NCI-H2171 treated with DMSO at 0.1 percent for 48 hours (cell line): ENCODE data around the gene SUGP2.

ENCODE experiments used
- DNase-seq: peaks from one replicate; lab custom pipeline; 2025; lab: John Stamatoyannopoulos, UW

Gene SUGP2

DNA sequence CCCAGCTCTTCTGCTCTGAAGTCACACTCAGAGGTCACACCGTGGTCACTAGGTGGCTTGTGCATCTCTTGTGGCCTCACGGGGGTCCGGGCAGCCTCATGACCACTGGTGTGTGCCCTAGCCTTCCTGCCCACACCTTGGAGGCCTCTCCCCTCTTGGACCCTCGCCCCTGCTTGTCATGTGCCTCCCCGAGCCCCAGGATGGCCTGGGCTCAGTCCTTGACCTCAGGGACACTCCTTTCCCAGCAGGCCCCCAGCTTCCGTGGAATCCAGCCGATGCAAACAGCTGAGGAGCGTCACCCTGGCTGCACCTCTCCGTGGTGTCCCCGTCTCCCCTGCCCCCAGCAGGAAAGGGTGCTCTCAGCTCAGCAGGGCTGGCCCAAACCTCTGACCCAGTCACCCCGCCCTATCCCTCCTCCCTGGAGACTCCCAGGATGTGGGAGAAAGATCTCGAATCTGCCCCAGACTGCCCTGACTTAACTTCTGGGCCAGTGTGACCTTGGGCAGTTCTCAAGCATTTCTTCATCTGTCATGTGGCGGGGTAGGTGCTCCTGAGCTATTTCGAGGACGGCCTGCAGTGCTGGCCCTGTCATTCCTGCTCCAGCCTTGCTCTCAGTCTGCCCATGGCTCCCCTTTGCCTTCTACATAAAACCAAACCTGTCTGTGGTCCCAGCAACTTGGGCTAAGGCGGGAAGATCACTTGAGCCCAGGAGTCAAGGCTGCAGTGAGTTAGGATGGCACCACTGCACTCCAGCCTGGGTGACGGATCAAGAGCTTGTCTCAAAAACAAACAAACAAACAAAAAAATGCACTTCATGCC, 25.9 kb upstream of the SUGP2 start:
- no peak for DNase-seq

DNA sequence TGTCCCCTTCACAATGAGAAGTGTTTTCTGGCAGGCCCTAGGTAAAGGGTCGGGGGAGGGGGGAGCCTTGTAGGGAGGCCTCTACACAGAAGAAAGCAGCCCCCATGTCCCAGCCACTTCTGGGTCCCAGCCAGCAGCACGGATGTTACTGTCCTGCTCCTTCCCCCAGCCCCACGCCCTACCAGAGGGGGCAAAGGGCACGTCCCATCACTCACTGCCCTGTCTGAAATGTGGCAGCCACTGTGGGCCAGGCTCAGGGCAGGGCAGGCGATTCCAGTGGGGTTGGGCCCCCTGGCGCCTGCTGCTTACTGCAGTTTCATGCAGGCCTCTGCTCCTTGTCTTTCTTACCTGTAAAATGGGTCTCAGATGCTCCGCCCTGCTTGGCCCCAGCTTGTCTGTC, 24.4 kb upstream of the SUGP2 start:
- no peak for DNase-seq

DNA sequence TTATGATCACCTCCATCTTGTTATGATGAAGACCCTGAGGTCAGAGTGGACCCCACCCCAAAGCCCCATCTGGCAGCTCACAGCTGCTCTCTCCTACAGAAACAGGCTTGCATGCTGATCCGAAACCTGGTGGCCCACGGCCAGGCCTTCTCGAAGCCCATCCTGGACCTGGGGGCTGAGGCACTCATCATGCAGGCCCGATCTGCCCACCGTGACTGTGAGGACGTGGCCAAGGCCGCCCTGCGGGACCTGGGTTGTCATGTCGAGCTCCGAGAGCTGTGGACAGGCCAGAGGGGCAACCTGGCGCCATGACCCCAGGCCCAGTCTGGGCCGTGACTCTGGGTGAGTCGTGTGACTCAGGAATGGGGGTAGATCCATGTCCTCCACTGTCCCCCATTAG, 24.0 kb upstream of the SUGP2 start:
- no peak for DNase-seq

DNA sequence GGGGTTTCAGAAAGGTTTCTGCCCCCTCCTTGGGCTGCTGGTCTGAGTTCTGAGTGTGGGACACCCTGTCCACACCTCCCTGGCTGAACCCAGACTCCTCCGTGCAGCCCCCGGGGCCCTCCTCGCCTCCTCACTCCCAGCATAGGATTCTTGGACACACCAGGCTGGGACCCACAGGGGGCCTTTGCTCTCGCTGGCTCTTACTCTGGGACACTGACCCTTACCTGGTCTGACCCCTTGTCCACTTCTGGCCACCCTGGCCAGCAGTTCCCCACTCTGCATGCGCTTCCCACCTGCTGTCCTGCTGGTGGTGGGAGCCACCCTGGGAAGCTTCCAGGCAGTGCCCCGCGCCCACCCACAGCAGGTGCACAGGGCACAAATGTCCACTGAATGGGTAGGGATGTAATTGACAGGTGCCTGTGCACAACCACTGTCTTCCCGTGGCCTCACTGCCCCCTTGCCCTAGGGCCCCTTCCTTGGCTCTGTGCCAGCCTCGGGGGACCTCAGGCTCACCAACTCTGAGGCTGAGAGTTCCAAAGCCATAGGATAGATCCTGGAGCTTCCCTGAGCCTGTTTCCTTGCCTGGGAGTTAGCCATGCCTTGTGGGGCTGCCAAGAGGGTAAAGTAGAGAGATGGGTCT, 23.4 kb upstream of the SUGP2 start:
- DNase-seq: no peak

DNA sequence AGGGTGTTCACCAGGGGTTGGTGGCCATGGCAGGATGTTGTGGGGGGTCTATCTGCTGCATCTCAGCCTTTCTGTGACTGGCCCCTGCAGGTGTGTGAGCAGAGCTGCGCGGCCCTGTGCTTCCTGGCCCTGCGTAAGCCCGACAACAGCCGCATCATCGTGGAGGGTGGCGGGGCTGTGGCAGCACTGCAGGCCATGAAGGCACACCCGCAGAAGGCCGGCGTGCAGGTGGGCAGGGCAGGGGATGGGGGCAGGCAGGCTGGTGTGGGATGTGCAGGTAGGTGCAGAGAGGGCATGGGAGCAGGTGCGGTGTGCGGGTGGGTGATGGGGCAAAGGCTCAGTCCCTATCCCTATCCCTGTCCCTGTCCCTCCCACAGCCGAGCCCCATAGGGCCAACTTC, 22.4 kb upstream of the SUGP2 start:
- no peak for DNase-seq

DNA sequence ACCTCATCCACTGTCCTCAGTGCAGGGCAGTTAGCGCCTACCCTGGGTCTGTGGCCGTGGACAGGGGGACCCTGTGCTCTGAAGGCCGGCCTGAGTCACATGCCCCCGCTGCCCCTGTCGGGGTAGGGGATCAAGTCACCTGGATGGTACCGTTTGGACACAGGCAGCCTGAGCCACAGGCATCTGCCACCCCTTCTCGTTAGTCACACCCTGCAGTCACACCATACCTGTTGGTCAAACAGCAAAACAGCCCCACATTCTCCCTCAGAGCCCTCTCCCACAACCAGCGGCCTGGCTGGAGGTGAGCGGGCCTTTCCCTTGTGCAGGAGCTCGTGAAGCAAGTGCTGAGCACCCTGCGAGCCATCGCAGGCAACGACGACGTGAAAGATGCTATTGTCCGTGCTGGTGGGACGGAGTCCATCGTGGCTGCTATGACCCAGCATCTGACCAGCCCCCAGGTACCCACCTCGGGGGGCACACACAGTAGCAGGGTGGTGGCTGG, 21.7 kb upstream of the SUGP2 start:
- DNase-seq: no peak

DNA sequence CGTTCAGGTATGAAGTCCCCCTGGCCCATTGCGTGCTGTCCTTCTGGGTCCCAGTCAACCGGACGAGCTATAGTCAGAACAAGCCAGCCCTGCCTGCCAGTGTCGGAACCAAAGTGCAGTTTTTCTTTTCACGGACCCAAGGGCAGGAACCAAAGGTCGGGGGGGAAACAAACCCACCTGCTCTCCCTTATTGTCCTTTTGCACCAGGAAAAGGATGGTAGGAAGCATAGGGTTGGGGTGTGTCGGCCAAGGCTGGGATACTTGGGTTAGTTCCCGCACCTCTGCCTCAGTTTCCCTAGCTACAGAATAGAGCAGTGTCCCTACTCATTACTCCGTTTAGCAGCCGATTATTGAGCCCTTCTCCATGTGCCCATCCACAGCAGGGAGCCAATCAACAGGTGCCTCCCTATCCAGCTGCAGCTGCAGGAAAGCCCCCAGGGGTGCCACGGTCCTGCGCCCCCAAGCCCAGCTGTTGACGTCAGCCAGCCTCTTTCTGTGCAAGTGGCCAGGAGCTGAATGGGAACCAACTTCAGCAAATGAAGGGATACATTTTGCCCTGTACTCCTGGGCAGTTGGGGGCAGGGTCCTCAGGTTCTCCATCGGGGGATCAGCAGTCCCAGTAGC, 21.1 kb upstream of the SUGP2 start:
- DNase-seq: no peak

DNA sequence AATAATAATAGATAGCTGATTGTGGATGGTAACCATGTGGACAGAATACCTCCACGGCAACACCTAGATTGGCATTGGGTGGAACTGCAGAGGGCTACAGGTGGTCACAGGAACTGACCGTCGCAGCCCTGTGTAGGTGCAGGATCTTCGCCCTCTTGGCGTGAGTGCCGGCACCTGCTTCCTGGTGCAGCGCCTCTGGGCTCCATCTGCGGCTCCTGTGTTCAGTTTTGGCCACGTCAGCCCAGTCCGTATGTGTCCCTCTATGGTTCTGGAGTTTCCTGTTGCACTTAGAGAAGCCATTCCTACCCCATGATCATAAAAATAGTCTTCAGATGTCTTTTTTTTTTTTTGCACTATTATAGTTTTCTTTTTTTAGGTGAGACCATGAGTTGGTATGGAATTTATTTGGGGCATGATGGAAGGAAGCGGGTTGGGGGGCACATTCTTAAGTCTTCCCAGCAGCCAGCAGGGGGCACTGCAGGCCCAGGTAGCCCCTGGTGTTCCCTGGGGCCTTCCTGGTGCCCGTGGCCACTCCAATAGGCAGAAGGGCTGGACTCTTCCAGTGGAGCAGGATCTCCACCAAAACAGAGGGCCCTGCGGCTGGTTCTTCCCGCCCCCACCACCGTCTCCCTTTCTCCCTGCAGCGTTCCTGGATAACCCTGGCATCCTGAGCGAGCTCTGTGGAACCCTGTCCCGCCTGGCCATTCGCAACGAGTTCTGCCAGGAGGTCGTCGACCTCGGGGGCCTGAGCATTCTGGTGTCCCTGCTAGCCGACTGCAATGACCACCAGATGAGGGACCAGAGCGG, 20.4 kb upstream of the SUGP2 start:
- DNase-seq: no peak

DNA sequence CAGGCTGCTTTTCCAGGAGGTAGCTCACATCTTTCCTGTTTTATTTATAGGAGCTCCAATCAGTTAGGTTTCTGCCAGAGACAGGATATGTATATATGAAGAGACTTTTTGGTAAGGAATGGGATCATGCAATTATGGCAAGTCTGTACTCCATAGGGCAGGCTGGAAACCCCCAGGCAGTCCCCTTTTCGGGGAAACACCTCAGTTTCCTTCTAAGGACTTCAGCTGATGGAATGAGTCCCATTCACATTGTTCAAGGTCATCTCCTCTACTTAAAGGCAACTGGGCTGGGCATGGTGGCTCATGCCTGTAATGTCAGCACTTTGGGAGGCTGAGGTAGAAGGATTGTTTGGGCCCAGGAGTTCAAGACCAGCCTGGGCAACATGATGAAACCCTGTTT, 19.6 kb upstream of the SUGP2 start:
- no peak for DNase-seq

DNA sequence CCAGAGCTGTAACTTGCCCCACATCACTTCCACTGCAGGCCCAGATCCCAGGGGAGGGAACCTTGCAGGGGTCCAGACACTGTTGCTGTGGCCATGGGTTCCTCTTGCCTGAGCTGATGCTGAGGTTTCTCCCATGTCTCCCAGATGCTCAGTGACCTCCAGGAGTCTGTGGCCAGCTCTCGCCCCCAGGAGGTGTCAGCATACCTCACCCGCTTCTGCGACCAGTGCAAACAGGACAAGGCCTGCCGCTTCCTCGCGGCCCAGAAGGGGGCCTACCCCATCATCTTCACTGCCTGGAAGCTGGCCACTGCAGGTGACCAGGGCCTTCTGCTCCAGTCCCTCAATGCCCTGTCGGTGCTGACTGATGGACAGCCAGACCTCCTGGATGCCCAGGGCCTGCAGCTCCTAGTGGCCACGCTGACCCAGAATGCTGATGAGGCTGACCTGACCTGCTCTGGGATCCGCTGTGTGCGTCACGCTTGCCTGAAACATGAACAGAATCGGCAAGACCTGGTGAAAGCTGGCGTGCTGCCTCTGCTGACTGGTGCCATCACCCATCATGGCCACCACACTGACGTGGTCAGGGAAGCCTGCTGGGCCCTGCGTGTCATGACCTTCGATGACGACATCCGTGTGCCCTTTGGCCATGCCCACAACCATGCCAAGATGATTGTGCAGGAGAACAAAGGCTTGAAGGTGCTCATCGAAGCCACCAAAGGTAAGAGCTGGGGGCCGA, 18.3 kb upstream of the SUGP2 start:
- DNase-seq: no peak

DNA sequence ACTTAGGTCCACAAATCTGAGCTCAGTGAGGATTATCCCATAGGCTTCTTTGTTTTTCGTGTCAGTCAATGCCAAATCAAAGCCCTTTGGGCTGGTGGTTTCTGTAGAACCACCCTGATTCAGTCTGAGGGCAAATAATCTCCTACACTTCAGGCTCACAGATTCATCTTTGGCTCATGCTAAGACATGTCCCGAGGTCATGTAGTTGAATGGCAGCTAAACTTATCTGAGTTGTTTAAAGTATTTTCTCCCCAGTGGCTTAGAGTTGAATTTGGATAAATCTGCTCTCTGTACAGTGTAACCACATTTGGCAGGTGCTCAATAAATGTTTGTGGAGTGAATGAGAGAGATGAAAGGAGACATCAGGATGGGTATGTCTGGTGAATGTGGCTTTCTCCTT, 17.4 kb upstream of the SUGP2 start:
- DNase-seq: no peak

DNA sequence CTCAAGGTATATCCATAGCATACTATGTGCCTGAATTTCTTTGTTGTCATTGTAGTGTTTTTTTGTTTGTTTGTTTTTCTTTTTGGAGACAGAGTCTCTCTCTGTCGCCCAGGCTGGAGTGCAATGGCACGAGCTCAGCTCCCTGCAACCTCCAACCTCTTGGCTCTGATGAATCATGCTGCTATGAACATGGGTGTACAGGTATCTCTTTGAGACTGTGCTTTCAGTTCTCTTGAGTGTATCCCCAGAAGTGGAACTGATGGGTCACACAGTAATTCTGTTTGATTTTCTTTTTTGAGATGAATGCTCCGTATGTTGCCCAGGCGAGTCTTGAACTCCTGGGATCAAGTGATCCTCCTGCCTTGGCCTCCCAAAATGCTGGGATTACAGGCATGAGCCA, 16.8 kb upstream of the SUGP2 start:
- DNase-seq: no peak

DNA sequence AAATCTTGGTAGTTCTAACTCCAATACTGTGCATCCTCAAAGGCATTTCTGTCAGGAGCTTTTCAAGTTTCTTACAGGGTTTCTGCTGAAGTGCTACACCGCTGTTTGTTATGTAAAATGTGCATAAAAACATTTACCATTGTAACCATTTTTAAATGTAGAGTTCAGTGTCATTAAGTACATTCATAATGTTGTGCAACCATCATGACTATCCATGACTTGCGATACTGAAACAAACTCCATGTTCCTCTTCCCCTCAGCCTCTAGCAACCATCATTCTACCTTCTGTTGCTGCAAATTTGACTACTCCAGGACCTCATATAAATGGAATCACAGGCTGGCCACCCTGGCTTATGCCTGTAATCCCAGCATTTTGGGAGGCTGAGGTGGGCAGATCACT, 16.1 kb upstream of the SUGP2 start:
- DNase-seq: no peak

DNA sequence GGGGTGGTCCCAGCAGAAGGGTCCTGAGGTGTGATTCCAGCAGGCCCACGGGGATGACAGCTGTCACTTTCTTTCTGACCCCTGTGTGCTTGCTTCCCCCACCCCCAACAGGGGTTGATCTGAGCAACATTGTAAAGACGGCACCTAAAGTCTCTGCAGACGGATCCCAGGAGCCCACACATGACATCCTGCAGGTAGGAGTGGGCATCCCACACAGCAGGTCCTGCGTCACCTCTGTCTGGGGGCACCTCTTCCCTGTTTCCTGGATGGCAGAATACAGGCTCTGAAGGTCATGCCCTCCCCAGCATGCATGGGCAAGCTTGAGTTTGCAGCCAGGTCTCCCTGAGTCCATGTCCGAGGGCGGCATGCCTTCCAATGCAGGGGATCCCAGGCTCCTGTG, 10.6 kb upstream of the SUGP2 start:
- DNase-seq: no peak

DNA sequence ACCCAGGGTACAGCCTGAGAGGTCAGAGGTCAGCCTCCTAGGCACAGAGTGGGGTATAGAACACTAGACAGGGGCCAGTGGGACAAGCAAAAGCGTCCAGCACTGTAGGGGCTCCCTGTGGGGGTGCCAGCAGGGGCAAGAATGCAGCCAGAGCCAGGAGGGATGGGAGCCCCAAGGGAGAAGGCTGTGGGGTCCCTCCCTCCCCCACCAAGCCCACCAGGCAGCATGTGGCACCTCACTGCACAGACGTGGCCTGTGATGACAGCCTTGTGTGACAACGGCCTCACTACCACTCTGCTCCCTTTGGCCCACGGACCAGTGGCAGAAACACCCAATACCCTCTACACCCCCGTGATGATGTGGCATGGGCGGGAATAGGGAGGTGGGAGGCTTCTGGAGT, 10.2 kb upstream of the SUGP2 start:
- DNase-seq: no peak

DNA sequence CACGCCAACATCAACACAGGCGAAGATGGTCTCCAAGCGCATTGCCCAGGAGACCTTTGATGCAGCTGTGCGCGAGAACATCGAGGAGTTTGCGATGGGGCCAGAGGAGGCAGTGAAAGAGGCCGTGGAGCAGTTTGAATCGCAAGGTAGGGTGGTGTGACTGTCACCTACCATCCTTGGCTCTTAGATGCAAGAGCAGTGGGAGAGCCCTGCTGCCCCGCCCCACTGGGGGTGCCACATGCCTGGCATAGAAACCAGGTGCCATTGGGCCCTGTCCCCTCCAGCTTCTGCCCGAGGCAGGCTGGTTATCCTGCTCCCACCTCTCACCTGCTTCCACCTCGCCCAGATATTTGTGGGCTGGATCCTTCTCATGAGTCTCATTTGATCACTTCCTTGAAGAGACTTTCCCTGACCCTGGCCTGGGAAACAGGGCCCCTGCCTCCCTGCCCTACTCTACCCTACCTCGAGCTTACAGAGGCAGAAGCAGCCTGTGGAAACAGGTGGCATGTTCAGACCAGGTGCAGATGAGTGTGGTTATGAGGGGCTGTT, 9.5 kb upstream of the SUGP2 start:
- DNase-seq: no peak

DNA sequence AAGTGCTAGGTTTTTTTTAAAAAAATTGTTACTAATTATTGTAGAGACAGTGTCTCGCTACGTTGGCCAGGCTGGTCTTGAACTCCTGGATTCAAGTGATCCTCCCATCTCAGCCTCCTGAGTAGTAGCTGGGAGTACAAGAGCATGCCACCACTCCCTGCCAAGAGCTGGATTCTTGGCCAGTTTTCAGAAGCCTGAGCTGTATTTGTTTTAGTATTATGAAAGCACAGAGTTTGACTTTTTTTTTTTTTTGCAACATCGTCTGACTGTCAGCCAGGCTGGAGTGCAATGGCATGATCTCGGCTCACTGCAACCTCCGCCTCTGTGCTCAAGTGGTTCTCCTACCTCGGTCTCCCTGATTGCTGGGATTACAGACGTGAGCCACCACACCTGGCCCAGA, 7.1 kb upstream of the SUGP2 start:
- DNase-seq: no peak

DNA sequence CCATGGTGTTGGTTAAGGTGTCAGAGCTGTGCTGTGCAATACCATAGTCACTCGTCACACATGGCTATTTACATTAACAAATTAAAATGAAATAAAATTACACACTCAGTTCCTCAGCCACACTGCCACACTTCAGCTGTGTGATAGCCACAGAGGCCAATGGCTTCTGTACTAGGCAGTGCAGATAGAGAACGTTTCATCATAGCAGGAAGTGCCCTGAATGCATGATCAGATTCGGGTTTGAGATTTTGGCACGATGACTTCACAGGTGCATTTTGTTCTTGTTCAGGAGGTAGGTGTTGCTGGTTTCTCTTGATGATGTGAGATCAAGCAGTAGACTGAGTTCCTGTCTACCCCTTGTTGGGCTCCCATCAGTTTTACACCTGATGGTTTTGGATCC, 6.6 kb upstream of the SUGP2 start:
- DNase-seq: no peak

DNA sequence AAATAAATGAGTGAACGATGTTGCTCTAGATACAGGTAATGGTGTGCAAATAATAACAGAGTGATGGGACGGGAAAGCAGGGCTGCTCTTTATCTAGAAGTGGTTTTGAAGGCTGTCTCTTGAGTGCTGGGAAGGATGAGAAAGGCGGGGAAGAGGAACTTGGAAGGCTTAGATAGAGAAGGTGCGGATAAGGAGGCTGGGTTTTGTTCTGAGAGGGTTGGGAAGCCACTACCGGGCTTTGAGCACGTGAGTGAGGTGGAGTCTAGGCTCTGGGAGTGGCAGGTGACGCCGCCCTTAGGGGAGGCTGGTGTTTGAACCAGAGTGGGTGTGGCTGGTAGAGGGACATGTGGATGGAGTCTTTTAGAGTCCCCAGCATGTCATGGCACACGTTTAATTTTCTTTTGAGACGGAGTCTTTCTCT, 897 bp upstream of the SUGP2 start:
- peak; percentile 71 for DNase-seq

DNA sequence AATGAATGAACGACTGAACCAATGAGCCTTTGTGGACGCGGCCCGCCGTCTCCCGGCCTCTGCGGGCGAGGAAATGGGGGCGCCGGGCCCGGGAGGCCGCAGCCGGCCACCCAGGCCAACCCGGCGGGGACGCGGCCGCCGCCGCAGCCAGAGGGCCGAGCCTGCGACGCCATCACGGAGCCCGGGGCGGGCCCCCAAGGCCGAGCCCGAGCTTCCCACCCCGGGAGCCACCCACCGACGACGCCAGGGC, 216 bp downstream of the SUGP2 start:
- no peak for DNase-seq

DNA sequence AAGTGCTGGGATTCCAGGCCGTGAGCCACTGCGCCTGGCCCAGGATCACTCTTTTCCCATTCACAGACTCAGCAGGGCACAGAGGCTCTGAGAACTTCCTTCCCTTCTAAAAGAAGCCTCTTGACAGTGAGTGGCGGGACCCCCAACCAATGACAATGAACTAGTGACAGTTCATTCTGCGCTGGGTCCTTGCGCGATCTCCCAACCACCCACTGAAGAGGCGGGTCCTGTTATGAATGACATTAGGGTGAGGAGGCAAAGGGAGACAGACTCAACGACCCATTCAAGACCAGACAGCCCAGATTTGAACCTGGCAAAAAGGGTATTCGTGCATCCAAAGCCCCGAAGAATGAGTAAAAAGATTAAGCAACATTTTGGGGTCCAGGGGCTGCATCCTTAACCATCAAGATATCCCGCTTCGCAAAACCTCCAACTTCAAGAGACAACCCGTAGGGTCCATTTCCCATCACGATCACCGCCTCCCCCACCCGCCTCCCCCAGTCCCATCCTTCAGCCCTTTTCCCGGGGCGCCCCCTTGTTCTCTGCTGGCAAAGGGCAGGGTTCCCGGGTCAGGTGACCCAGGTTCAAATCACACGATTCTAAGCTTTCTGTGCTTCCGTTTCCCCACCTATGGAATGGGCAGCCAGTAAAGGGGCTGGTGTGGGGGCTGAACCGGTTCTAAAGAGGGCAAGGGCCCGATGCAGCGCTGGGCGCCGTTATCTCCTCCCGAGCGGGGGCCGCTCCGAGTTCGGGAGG, 719 bp downstream of the SUGP2 start:
- DNase-seq: peak; percentile 23
